ENCODE results near the gene CARD9. TPM values are rescaled to one million over a fixed set of nuclear protein-coding genes. Genes with fewer than 3 reads are reported as not detected.

The CARD9 gene
- total RNA-seq, 1 experiment from 2014 or later, result 5.6 TPM

DNA sequence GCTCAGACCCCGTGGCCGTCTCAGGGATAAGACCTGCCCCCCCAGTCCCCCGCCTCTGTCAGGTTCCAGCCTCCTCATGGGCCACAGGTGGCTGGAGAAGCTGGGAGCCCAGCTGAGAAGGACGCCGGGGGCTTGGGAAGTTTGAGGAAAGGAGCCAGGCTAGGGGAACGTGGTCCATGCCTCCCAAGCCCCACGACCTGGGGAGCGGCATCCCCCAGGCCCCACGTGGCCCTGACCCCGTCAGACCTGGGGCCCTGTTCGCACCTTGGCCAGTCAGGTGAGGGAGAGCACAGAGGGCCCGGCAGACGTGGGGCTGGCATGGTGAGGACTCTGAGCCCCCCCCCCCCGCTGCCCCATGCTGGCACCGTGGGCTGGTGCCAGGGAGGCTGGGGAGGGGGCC is 42.4 kb downstream of the CARD9 start:
- no peak overlapping the region for H2BK5ac ChIP-seq (ENCODE audit: insufficient read length, low read length)
- no peaks in the 10 kb centered on the region for H4K20me1 ChIP-seq (ENCODE audit: control insufficient read depth, insufficient read depth, insufficient read length)
- DNase-seq, result no peak
- no peak overlapping the region for H3K56ac ChIP-seq (ENCODE audit: insufficient read length, low read depth, low read length)
- no peaks in the 10 kb centered on the region for H3K9me3 Mint-ChIP-seq
- H3K23ac ChIP-seq (ENCODE audit: insufficient read length, low read depth, low read length), result no peak overlapping the region
- H4K5ac ChIP-seq (ENCODE audit: insufficient read length, low read depth, low read length), result no peak overlapping the region
- whole genome bisulfite sequencing (ENCODE audit: extremely low coverage, insufficient read length, low lambda C conversion rate), result no CpG with 5 or more reads among the region's 15 CpGs
- H4K8ac ChIP-seq (replicated peaks; ENCODE audit: insufficient read length, low read depth, low read length), result no peak overlapping the region
- no peak overlapping the region for H3T11ph ChIP-seq (ENCODE audit: low read length)
- no peak overlapping the region for H3K4ac ChIP-seq (ENCODE audit: low read depth, low read length)
- H3K4me3 Mint-ChIP-seq, result no peak overlapping the region
- peaks cover 9 to 11% of the 10 kb centered on the region in 2 experiments for H3K4me1 Mint-ChIP-seq
- H3K23me2 ChIP-seq (ENCODE audit: insufficient read length, low read depth, low read length, poor library complexity, severe bottlenecking), result no peaks in the 10 kb centered on the region
- H3K9me3 ChIP-seq (ENCODE audit: control insufficient read depth, low read depth, low read length), result no peaks in the 10 kb centered on the region
- H3K27ac Mint-ChIP-seq, result no peak overlapping the region; a peak in 1 of 7 replicates
- no peak overlapping the region for H2BK12ac ChIP-seq (ENCODE audit: insufficient read length, low read depth, low read length)
- no peaks in the 10 kb centered on the region for H3K27me3 ChIP-seq (ENCODE audit: insufficient read depth, low read length)
- no peak overlapping the region for H3K9ac ChIP-seq (ENCODE audit: extremely low read depth, insufficient read length, low read length)
- no peak overlapping the region for H2AK5ac ChIP-seq (ENCODE audit: insufficient read length, low read length)
- H3K79me2 ChIP-seq (ENCODE audit: insufficient read depth, low read length), result peaks cover 2% of the 10 kb centered on the region; the same call in 1 of the 2 replicates
- no peak overlapping the region for H3K27ac ChIP-seq (ENCODE audit: insufficient read length, low read depth, low read length)
- TF ChIP-seq, protein P1, sequence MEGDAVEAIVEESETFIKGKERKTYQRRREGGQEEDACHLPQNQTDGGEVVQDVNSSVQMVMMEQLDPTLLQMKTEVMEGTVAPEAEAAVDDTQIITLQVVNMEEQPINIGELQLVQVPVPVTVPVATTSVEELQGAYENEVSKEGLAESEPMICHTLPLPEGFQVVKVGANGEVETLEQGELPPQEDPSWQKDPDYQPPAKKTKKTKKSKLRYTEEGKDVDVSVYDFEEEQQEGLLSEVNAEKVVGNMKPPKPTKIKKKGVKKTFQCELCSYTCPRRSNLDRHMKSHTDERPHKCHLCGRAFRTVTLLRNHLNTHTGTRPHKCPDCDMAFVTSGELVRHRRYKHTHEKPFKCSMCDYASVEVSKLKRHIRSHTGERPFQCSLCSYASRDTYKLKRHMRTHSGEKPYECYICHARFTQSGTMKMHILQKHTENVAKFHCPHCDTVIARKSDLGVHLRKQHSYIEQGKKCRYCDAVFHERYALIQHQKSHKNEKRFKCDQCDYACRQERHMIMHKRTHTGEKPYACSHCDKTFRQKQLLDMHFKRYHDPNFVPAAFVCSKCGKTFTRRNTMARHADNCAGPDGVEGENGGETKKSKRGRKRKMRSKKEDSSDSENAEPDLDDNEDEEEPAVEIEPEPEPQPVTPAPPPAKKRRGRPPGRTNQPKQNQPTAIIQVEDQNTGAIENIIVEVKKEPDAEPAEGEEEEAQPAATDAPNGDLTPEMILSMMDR (conservative IDR thresholded peaks at IDR 0.05), result no peak
- H3K18ac ChIP-seq (ENCODE audit: insufficient read length, low read depth, low read length), result no peak overlapping the region
- H2BK15ac ChIP-seq (ENCODE audit: low read depth, low read length), result no peak overlapping the region
- no peaks in the 10 kb centered on the region for H3K27me3 Mint-ChIP-seq (ENCODE audit: low read depth)
- no peak overlapping the region for H2BK20ac ChIP-seq (ENCODE audit: low read depth, low read length, poor library complexity, severe bottlenecking)
- H3K4me1 ChIP-seq (ENCODE audit: insufficient read depth, low read length), result peaks cover 2% of the 10 kb centered on the region; the same call in 1 of the 2 replicates
- peaks cover 2% of the 10 kb centered on the region for H3K79me1 ChIP-seq (ENCODE audit: insufficient read depth, low read depth, low read length, poor library complexity, severe bottlenecking)
- H2AFZ ChIP-seq (ENCODE audit: low read length), result no peak overlapping the region
- H2BK120ac ChIP-seq (ENCODE audit: low read depth, low read length, poor library complexity, severe bottlenecking), result no peak overlapping the region
- H3K14ac ChIP-seq (ENCODE audit: insufficient read depth, low read length), result no peak overlapping the region
- H4K91ac ChIP-seq (ENCODE audit: insufficient read length, low read depth, low read length), result no peak overlapping the region
- H3K36me3 Mint-ChIP-seq (ENCODE audit: insufficient read depth in 1 of 3, low read depth in 3 of 3), result no peaks in the 10 kb centered on the region; a peak in 1 of 7 replicates
- no peak overlapping the region for H3K4me2 ChIP-seq (ENCODE audit: insufficient read depth, insufficient read length, low read length)

Data from H9 (cell line).